ENCODE data around the gene NME7. TPM values are rescaled to one million over a fixed set of nuclear protein-coding genes. Genes with fewer than 3 reads are reported as not detected.

Gene NME7
- total RNA-seq, 1 experiment from 2014 or later = 13.8 TPM

- Mint-ChIP-seq H3K9me3 (no peaks in the 10 kb centered on the region), H3K27me3 (ENCODE audit: low read depth) (no peaks in the 10 kb centered on the region; the same call in 1 of the 2 replicates), H3K4me1 (no peaks in the 10 kb centered on the region), H3K4me3 (no peak overlapping the region), H3K36me3 (peaks cover 2% of the 10 kb centered on the region; the same call in 1 of the 2 replicates), H3K27ac (no peak overlapping the region)
- POLR2A ChIA-PET = no interaction called here
- TF ChIP-seq ATF1 (CRISPR knock-in tag; IDR thresholded peaks at IDR 0.05) = no peak
- no peak for TF ChIP-seq ATF6 (CRISPR knock-in tag; IDR thresholded peaks at IDR 0.05)
- TF ChIP-seq STAT6 (CRISPR knock-in tag; conservative IDR thresholded peaks at IDR 0.05; ENCODE audit: low read depth) = no peak
- TF ChIP-seq ETV6 (CRISPR knock-in tag; IDR thresholded peaks at IDR 0.05) = no peak
- no peak for TF ChIP-seq AR (CRISPR knock-in tag; IDR thresholded peaks at IDR 0.05)
- no peak for TF ChIP-seq CREB1 (CRISPR knock-in tag; IDR thresholded peaks at IDR 0.05)
- TF ChIP-seq FOXJ3 (CRISPR knock-in tag; IDR thresholded peaks at IDR 0.05; ENCODE audit: borderline replicate concordance) = no peak
- TF ChIP-seq NFE2L1 (CRISPR knock-in tag; IDR thresholded peaks at IDR 0.05) = no peak
- TF ChIP-seq SMAD3 (CRISPR knock-in tag; IDR thresholded peaks at IDR 0.05; ENCODE audit: borderline replicate concordance) = no peak
- TF ChIP-seq ZNF281 (CRISPR knock-in tag; IDR thresholded peaks at IDR 0.05) = no peak
- TF ChIP-seq E2F5 (CRISPR knock-in tag; IDR thresholded peaks at IDR 0.05) = no peak
- TF ChIP-seq HMGXB4 (CRISPR knock-in tag; IDR thresholded peaks at IDR 0.05) = no peak
- no peak for TF ChIP-seq FOXP1 (CRISPR knock-in tag; IDR thresholded peaks at IDR 0.05; ENCODE audit: borderline replicate concordance)
- TF ChIP-seq PRRX2 (CRISPR knock-in tag; IDR thresholded peaks at IDR 0.05) = no peak
- TF ChIP-seq TEAD1 (CRISPR knock-in tag; IDR thresholded peaks at IDR 0.05) = no peak
- no peak for TF ChIP-seq USF1 (CRISPR knock-in tag; IDR thresholded peaks at IDR 0.05)
- TF ChIP-seq FOXK1 (CRISPR knock-in tag; IDR thresholded peaks at IDR 0.05) = no peak
- TF ChIP-seq CTCF (IDR thresholded peaks at IDR 0.05) = no peak
- no peak for TF ChIP-seq ATF3 (CRISPR knock-in tag; conservative IDR thresholded peaks at IDR 0.05)
- no peak for ATAC-seq
- CTCF ChIA-PET = no interaction called here
- no peak for DNase-seq (ENCODE audit: low spot score)
These were observed 118.0 kb downstream of the NME7 start for GRCh38 chr1:169249611-169250010.

Measured in WTC11 (cell line).